CD4-positive, alpha-beta T cell treated with Interleukin-1 beta for 1 hour (primary cell): ENCODE results near the gene VPS13C.

Source experiments
- DNase-seq, 2 donors: peaks; one replicate each; pipeline ENCODE4 v3.0.0-alpha.2; 2020 to 2022

Gene VPS13C

DNA sequence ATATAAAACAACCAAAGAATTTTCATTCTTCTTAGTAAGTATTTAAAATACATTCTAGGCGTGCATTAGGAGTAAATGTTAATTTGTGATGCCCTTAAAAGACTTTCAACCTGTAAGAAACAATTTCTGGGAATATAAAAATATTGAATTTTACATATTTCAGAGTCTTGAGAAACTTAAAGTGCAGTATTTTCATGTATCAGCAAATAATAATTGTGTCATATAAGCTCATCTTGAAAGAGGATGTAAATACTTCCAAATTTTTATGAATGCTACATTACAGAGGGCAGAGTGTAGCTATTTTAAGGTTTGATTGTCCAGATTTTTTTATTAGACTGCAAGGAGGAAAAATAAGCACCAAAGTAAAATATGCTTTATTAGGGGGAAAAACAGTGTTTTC lies 207.1 kb downstream of the VPS13C start:
- no peak for DNase-seq

DNA sequence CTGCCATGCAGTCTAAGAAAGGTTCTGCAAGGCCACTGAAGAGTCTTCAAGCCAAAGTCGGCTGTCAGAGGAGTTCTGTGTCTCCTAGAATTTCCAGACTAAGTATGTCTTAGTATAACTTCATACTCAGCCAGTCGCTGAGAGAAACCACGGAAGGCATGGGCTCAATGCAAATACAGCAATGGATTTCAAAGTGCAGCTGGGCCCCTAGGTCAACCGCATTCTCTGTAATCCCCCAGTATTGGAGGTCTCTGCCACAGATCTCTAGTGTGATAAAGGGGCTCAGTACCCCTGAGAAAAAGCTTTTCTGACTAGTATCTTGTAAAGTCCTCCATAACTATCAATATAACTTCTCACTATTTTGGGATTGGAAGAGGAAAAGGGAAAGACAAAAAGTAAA lies 208.3 kb downstream of the VPS13C start:
- DNase-seq = no peak

DNA sequence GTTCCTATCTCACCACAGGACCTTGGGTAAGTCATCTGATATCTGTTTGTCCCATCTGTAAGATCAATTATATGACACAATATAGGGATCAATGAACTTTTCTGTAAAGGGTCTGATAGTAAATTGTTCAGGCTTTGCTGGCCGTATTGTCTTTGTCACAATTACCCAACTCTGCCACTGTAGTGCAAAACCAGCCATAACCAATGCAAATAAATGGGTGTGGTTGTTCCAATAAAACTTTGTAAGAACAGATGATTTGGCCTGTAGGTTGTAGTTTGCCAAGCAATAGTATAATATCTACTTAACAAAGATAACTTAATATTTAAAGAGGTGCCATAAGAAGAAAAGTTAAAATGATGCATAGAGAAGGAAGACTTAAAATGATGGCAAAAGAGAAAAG lies 210.8 kb downstream of the VPS13C start:
- no peak for DNase-seq

DNA sequence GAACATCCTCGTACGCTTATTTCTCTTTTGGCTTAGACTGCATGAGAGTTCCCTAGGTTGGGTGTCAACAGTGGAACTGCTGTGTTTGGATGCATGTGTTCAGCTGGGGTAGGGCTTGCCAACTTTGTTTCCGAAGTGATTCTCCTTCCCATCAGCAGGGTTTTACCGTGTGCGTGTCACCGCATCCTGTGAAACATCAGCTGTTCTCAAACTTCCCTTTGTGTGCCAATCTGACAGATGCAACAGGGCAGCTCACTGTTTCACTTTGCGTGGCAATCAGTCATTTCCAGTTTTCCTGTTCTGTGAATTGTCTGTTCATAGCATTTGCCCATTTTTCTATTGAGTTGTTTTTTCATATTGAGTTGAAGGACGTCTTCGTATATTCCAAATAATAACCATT lies 218.8 kb downstream of the VPS13C start:
- no peak for DNase-seq

DNA sequence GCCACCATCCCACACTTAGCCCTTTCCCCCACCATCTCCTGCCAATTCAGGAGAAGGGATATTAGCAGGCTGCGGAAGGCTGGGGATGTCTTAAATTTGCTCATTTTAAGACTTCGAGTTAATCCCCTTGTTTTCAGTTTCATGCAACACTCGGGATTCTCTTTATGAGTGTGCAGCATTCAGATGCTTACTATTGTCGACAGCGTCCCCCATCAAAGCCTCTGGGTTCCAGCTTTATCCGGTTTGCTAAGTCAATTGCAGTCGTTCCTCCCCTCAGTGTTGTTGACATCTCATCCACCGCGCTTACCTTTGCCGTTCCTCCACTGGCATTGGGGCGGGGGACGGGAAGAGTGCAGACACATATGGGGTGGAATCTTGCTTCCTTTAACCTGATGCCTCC lies 220.2 kb downstream of the VPS13C start:
- DNase-seq = no peak

DNA sequence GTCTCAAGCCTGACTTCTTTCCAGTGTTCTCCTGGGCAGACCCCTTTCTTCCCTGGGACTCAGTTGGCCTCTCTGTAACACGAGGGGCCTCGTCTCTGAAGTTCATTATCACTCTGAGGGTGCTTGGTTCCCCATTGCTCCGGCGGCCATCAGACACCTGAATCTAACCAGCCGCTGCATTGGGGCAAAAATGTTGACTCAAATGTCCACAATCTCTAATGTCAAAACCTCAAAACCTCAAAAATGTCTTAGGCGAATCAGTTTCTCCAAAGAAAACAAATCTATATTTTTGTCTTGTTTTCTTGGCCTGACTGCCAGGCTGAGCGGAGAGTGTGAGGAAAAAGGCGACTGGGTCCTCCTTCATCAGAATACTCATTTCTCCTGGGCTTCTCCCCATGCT lies 220.7 kb downstream of the VPS13C start:
- no peak for DNase-seq

DNA sequence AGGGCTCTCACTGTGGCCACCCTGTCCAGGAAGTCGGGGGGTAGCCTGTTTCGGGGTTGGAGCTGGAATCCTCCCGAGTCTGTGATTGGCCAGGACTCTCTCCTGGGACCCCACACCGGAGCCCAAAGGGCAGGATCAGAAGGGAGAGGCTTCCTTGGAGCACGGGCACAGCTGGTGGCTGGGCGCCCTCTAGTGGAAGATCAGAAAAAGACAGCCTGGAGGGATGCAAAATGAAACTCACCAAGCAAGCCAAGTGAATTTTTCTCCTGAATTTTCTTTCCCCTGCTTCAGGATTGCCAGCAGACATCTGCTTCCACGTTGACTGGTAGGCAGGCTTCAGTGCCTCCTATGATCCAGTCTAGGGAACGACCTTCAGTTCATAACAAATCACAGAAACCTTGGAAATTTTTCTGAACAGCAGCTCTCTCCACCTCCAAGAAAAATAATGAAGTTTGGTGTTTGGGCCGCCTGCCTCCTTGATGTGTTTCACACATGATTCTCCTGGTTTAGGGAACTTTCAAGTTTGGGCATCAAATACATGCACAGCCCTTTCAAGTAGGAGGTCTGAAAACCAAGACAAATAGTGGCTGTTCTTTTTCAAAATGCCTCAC lies 224.6 kb downstream of the VPS13C start:
- peak; percentile 36 to 56 for DNase-seq

DNA sequence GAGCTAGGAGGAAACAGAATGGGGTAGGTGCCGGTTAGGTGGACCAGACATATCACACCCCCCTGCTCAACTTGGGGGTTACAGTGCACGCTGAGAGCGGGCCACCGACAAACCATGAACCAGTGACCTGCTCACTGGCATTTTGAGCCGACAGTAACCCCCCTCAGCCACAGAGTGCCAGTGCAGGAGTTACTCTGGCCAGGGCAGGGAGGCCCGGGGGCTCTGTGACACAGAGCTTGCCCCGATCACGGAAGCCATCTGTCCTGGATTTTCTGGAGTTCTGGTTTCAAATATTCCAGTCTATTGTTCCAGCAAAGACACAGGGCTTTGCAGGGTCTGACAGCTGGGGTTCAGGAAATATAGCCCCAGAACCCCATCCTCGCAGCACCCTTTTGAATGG lies 225.2 kb downstream of the VPS13C start:
- no peak for DNase-seq

DNA sequence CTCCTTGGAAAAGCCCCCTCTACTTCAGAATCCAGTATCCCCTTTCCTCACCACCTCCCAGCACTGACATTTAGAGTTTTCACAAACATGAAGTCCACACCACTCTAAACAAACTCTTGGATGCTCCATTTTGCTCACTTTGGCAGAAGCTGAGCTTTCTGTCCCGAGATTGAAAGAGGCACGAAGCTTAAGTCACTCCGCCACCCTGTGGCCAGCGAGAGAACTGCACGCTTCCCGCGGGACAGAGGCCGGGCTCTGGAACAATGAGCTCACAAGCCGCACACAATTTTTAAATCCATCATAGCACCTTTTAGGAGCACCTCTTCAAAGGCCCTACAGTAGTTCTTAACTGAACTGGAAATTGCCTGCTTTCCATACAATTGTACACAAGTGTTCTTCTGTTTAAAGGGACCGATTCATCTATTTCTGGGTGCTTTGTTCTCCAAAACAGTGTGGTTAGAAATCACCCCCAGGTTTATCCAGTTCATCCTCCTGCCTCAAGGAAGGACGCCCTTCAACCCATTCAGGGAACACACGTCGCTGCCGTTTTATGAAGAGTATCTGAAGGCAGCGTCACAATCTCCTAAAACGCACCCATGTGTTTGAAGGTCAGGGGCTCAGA lies 226.1 kb downstream of the VPS13C start:
- DNase-seq = peak; percentile 52 to 66

DNA sequence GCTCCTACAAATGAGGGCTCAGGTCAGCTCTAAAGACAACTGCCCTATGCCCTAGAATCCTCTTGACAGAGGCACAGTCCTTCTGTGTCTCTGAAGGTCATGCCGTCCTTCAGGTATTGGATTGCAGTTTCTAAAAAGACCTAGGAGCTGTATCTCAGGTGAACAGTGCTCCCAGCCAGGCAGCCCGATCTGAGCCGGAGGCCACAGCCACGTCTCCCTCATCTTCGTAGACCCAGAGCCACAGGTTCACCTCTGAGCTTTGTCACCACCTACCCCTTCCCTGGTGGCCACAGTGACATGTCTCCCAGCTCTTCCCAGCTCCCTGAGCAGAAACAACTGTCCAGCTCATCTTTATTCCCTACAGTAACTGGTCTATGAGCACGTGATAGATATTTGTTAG lies 228.0 kb downstream of the VPS13C start:
- DNase-seq = no peak

DNA sequence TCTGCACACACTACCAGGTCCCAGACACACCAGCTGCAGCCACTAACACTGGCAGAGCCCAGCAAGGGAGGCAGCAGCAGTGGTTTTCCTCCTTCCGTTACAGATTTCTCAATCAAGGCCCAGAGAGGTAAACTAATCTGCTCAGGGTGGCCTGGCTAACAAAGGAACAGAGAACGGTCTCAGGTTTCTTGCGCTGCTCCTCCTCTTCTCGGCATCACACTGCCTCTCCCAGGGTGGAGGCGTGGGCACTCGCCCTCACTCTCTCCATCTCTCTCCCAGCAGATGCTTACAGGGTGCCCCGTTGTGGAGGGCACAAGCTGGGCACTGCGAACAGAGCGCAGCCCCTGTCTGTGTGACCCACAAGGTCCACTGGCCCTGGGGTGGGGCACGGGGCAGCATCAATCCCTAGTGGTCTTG lies 228.7 kb downstream of the VPS13C start:
- DNase-seq = no peak

DNA sequence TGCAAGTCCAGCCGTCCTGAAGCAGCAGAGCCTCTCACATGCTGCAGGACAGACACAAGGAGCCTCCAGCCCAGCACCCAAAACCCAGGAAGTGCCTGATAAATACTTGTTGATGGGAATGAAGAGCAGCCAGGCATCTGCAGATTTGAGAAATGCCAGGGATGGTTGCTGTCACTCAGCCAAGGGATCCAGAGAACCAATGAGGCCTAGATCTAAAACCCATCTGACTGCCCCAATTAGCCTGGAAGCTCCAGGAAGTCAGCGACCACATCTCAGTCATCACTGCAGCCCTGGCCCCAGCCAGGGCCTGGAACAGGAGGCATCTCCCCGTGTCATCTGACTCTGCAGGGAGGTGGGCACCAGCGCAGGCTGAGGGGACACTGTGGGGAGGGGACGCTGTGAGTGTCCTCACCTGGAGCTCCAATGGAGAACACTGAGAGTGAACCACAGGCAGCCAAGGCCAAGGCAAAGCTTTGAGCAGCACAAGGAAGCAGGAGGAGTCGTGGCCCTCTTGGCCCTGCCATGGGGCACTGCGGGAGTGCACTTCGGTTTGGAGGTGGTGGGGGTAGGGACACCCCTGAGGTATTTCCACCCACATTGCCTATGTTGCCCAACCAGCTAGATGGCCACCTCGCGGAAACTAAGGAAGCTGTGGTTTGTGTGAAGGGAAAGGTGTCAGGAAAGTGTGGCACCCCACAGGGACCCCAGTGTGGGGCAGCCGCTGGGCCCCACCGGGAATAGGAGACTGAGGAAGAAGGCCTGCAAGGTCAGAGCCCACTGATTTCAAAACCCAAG lies 229.5 kb downstream of the VPS13C start:
- no peak for DNase-seq

DNA sequence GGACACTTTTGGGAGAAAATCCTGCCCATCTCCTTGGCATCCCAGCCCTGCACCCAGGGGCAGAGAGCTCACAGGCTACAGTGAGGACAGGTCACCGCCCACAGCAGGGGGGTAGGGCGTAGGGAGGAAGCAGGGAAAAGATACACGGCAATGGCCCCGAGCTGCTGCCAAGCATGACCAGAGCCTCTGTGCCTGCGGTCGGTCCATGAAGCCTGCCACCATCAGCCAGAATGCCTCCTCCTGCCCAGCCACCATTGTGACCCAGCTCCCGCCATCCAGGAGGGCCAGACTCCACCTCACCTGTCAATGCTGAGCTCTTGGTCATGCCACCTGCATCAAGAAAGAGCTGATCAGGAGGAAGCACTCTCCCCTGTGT lies 230.7 kb downstream of the VPS13C start:
- DNase-seq = no peak

DNA sequence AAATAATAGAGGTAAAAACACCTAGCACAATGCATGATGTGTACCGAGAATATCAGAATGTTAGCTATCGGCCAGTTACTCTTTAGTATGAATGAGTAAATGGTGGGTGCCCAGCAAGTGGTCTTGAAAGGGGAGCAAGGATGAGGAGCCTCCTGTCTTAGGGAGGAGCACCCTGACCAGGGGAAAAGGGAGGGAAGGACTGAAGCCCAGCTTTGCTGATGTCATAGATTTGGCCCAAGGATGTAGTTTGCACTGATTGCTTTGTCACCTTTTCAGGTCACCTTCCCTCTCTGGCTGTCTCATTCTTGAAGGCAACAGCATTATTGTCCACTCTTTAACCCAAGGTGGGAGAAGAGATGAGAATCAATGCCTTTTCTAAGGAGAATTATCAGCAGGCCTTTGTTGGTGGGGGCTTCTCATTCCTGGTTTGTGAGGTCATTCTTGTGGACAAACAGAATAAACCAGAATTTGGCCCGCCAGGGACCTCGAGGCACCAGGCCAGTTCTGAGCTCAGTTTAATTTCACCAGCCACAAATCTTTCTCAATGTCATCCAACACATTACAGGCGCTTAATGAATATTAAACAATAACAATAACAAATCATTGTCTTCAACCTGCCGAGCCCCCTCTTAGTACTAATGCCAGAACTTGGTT lies 231.3 kb downstream of the VPS13C start:
- DNase-seq = no peak

DNA sequence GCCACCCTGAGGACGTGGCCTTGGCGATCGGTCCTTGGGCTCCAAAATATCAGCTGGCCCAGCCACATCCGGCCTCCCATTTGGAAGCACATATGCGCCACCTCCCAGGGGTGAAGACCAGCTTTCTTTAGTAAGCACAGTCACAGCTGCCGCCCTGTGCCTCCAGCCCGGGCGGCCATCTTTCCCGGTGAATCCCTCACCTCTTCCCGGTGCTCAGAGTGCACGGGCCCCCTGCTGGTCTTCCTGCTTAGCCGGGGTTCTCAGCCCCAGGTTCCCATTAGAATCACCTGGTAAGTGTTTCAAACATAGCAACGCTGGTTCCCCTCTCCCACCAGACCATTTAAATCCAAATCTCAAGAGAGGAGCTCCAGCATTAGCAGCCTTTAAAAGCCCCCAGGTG lies 232.2 kb downstream of the VPS13C start:
- no peak for DNase-seq

DNA sequence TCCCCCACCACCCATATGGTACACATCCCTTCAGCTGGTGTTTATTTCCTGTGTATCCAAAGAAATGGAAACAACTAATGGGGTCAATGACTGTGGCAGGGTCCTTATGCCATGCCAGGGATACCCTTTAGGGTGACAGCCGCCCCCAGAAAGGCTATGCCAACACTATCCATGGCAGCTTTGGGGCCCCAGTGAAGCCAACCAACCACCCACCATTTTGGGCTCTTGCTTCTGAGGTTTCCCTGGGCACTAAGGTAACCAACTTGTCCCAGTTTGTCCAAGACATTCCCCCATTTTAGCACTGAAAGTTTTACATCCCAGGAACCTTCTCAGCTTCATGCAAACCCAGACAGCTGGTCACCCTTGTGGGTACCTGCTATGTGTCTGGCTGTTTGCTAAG lies 233.1 kb downstream of the VPS13C start:
- DNase-seq = no peak

DNA sequence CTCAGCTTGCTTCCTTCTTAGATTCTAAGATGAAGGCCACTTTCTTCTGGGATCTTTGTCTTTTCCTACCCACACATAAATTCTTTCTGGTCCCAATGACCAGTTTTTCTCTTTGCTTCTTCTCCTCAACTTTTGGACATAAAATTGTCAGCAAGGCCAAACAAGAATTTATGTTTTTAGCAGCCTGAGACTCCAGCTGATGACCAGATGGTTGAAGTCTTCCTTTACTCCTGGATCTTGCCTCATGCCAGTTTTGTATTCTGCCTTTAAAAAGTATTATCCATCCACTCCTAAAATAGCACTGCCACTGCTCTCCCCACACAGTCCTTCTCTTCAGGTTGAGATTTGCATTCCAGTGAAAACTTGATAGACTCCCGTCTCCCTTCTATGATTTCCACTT lies 236.0 kb downstream of the VPS13C start:
- DNase-seq = no peak

DNA sequence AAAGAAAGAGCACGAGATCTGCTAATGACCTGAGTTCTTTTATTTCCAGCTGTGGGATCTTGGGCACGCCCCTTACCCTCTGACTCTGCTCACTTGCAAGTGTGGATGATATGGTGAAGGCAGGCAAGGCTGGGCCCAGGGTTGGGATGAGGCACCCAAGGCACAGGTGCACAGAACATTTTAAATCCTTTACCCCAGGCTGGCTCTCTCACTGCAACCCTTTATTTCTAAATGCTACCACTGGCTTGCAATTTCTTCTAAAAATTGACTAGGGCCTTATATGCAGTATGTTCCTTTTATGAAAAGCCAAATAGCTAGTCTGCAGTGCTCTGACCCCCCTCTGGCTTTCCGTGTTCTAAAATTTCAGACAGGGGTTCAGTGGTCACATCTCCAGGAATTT lies 237.7 kb downstream of the VPS13C start:
- DNase-seq = no peak

DNA sequence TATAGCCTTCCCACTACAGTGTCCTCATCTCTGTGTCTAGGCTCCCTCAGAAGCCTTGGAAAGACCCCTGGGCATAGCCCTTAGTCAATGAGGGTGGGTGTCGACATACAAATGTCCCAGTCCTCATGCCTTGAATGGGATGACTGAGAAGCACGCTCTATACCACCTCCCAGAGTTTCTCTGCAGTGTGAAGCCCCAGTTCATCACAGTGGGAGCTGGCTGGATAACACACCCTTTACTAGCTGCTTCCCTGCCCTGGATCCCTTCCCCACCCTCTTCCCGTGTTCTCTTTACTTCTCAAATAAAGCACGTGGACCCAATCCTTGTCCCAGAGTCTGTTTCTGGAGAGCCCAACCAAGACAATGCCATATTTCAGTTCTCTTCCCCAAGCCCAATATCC lies 239.3 kb downstream of the VPS13C start:
- DNase-seq = no peak

DNA sequence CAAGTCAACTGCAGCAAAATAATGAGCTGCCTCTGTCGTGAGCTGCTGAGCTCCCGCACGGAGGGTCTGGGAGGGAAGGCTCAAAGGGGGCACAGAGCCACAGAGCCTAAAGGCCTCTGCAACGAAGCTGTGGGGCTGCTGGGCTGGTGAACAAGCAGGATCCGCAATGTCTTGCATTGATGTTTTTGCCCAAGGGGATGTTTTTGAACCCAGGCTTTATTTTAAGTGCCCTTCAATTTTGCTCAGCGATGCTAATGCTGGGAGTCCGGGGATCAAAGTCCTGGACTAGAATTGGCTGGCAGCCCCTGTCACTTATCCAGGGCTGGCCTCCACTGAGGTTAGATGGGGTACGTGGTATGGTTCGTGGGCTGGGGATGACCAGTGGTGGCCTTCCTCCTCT lies 240.0 kb downstream of the VPS13C start:
- DNase-seq = no peak

DNA sequence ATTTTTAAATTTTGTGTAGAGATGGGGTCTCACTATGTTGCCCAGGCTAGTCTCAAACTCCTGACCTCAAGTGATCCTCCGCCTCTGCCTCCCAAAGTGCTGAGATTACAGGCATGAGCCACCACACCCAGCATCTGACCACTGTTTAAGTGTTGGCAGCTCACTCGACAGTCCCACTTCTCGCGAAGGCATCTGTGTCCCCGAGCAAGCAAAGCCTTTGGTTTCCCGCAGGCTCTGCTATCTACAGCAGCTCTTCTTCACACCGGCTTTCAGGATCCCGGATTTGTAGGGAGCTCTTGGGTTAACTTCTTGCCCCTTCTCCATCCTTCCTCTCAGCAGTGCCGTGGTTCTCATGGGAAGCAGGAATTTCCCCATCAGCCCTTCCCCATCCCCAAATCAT lies 240.9 kb downstream of the VPS13C start:
- DNase-seq = no peak

DNA sequence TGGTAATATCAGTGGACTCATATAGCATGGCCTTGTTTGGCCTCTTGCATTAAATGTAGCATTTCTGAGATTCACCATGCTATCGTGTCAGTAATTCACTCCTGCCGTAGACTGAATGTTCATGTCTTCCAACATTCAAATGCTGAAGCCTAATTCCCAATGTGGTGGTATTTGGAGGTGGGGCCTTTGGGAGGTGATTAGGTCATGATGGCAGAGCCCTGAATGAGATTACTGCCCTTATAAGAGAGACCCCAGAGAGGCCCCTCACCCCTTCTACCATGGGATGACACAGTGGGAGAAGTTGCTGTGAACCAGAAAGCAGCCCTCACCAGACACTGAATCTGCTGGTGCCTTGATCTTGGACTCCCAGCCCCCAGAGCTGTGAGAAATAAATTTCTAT lies 241.4 kb downstream of the VPS13C start:
- no peak for DNase-seq

DNA sequence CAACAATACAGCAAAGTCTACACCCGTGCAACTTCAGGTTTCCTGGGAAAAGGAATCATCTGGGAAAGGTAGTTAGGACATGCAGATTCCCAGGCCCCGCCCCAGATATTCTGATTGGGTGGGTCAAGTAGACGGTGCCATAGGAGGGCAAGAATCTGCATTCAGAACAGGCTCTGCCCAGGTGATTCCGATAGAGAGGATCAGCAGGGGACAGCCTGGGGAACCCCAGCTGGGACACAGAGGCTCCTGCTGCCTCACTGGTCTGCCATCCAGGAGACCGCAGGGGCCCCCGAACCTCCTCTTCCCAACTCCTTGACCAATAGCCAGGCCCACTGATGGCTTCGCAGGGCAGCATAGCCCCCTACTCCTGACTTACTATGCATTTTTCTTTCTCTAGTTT lies 243.4 kb downstream of the VPS13C start:
- no peak for DNase-seq
